Fibroblast of skin of scalp (primary cell): ENCODE measurements around the gene TAS2R19. TPM values are rescaled to one million over a fixed set of nuclear protein-coding genes. Genes with fewer than 3 reads are reported as not detected.
"Not testable (repeated sequence)": the region's sequence is repeated elsewhere in the genome, so short reads cannot be mapped to it uniquely, and the experiment has no call there.

ENCODE experiments used
- DNase-seq: peaks from one replicate; pipeline ENCODE4 v3.0.0-alpha.2; 2013
- polyA plus RNA-seq, 2 experiments: library from polyadenylated mRNA; unstranded; fragments of 120-200 nt; gene quantifications; one replicate each; pipeline ENCODE4 v1.2.1, GENCODE V29; 2013; ENCODE audit not compliant: insufficient read length in 2 of 2

Gene TAS2R19, protein sequence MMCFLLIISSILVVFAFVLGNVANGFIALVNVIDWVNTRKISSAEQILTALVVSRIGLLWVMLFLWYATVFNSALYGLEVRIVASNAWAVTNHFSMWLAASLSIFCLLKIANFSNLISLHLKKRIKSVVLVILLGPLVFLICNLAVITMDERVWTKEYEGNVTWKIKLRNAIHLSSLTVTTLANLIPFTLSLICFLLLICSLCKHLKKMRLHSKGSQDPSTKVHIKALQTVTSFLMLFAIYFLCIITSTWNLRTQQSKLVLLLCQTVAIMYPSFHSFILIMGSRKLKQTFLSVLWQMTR
- polyA plus RNA-seq (2013, experiment 1 of 2; ENCODE audit: insufficient read length): 0.45 TPM
- 0.41 TPM for polyA plus RNA-seq (2013, experiment 2 of 2; ENCODE audit: insufficient read length)

- no peak for DNase-seq
Measured at GRCh38 chr12:11022520-11022919, at the start of gene TAS2R19. Gene TAS2R19 (minus strand): TSS chr12:11022620. CDS start chr12:11022571, 49 bp downstream.

DNA sequence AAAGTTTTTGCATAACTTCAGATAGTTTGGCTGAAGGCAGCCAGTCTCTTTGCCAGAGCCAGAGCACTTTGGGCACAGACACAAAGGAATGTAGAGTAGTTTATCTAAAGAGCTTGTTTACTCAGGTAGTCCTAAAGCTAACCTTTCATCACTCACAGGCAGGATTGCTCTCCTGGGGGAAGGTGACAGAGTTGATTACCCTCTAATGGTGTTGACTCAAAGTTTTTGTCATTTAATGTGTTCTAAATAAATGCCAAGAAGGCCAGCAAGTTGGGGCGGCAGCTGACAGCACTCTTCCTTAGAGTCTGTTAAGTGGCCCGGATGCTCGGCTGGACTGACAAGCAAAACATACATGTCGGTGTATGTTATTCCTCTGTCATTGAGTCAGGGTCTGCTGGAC, 49.0 kb upstream of the TAS2R19 start:
- DNase-seq: no peak

DNA sequence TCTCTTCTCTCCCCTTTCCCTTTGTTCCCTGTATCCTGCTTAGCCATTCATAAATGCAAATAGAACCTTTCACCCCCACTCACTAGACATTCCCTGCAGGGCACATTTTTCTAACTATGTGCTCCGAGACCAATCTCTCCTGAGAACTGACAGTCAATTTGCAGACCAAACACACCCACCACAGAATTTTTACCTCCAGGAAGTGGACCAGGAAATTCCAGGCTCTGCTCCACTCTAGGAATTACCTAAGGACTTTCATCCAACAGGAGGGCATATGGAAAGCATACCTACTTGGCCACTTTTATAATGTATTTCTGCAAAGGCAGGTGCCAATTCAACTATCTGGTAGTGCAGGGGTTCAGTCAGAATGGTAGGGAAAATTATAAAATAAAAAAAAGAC, 48.6 kb upstream of the TAS2R19 start:
- no peak for DNase-seq

DNA sequence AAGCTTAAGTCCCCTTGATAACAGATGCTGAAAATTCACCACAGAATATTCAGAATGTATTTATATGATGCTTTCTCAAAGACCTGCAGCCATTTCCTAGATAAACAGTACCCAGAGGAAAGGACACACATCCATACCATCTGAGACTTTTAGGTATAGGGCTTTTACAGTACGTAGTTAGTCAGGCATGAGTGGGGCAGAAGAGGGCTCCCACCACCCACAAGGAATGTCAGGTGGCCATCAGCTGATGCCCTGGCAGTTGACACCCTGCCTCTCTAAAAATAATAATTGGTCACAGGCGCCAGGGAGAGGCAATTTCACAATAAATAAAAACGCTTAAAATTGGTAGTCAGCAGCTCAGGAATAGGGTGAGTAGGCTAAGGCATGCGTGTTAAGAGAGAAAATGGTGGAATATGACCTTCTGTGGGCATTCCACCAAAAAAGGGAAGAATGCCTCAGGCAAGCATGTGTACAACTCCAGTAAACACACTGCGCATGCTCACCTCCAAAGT, 47.5 kb upstream of the TAS2R19 start:
- DNase-seq: no peak

DNA sequence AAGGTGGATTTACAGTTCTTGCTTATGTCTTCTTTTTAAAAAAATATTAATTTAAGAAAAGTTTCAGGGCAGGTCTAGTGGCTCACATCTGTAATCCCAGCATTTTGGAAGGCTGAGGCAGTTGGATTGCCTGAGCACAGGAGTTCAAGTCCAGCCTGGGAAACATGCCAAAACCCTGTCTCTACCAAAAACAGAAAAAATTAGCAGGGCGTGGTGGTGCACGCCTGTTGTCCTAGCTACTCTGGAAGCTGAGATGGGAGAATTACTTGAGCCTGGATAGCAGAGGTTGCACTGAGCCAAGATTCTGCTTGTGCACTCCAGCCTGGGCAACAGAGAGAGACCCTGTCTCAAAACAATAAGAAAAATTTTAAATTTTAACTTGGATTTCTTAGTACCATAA, 45.1 kb upstream of the TAS2R19 start:
- peak; percentile 30 for DNase-seq

GRCh38 chr12:11062194-11062593, 39.8 kb upstream of the TAS2R19 start, which contains the start of gene TAS2R46:
Gene TAS2R46 (minus strand): TSS chr12:11062294. CDS start chr12:11062294, 0 bp downstream.
- not testable (repeated sequence) for DNase-seq

DNA sequence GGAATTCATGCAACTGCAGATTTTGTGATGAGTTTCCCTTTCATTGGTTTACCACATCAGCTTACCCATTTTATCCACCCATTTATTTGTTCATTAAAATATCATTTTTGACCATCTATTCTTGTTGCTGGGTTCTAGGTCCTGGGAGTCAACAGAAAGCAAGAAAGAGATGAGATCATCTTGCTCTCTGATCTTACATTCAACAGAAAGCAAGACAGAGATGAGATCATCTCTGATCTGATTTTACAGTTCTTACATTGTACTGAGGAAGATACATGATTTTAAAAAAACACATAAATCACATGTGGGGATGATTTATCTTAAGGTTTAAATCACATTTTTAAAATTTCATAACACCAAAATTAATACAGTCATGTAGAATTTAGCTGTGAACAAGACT, 37.4 kb upstream of the TAS2R19 start:
- peak; percentile 4 for DNase-seq

- no peak for DNase-seq
Measured at GRCh38 chr12:11059041-11059440, 36.6 kb upstream of the TAS2R19 start.

DNA sequence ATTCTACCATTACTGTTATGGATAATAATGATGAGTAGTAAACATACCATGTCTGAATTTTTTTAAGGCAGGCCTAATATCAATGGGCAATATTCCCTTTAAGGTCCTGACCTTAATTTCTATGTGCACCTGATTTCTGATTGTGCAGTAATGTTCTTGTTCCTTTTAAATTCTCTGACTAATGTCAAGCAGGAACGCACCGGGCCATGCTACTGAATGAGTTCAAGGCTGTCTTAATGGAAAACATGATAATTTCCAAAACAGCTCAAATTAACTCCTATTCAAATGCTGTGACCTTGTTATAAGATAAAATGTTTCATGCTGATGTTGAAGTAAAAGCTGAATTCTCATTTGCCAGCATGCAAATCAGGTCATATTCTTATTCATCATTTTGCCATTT, 32.9 kb upstream of the TAS2R19 start:
- DNase-seq: no peak

DNA sequence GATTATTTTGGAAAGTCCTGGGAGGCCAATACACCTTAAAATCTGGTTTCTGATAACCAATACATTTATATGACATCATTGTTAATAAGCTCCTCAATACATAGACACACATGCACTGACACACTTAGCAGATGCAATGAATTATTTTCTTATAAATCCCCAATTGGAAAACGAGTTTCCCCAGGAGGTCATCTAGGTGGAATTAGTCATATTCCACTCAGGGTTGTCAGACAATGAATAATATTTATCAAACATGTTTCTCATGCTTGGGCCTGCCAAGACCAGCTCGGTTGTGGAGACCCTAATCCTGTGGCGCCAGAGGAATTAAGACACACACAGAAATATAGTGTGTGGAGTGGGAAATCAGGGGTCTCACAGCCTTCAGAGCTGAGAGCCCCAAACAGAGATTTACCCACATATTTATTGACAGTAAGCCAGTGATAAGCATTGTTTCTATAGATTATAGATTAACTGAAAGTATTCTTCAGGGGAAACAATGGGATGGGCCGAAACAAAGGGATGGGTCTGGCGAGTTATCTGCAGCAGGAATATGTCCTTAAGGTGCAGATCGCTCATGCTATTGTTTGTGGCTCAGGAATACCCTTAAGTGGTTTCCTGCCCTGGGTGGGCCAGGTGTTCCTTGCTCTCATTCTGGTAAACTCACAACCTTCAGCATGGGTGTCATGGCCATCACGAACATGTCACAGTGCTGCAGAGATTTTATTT, 27.5 kb upstream of the TAS2R19 start:
- not testable (repeated sequence) for DNase-seq

DNA sequence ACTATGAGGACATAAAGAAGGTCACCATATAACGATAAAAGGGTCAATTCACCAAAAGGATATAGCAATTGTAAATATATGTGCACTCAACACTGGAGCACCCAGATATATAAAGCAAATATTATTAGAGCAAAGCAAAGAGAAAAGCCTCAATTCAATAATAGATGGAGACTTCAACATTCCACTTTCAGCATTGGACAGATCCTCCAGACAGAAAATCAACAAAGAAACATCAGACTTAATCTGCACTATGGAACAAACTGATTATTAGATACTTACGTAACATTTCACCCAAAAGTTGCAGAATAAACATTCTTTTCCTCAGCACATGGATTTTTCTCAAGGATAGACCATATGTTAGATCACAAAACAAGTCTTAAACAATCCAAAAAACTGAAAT, 18.9 kb upstream of the TAS2R19 start:
- not testable (repeated sequence) for DNase-seq

GRCh38 chr12:11040162-11040561, 17.7 kb upstream of the TAS2R19 start:
- DNase-seq: no peak

DNA sequence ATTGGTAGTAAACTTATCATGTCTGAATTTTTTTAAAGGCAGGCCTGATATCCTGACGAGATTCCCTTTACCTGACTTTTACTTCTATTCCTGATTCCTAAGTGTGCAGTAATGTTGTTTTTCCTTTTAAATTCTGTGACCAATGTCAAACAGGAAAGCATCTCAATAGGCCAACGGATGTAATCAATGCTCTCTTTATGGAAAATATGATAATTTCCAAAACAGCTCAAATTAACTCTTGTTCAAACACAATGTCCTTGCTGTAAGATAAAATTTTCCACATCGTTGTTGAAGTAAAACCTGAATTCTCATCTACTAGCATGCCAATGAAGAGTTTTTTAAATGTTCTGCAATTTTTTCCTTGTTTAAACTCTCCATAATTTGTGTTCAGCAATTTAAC, 16.8 kb upstream of the TAS2R19 start:
- DNase-seq: no peak

- not testable (repeated sequence) for DNase-seq
Measured at GRCh38 chr12:11033959-11034358, 11.5 kb upstream of the TAS2R19 start.

DNA sequence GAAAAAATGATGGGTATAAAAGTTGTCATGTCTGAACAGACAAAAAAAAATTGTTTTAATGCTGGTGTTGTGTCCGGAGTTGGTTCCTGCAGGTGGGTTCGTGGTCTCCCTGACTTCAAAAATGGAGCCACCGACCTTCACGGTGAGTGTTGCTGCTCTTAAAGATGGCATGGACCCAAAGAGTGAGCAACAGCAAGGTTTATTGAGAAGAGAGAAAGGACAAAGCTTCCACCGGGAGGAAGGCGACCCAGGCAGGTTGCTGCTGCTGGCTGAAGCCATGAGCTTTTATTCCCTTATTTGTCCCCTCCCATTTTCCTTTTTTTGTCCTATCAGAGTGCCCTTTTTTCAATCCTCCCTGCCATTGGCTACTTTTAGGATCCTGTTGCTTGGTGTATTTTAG, 8.9 kb upstream of the TAS2R19 start, which contains the start of gene TAS2R31:
Gene TAS2R31, minus strand, starts transcription at position 101 of the 400 bp plus-strand sequence. Its CDS starts 72 bp downstream, at position 29.
- DNase-seq: no peak

DNA sequence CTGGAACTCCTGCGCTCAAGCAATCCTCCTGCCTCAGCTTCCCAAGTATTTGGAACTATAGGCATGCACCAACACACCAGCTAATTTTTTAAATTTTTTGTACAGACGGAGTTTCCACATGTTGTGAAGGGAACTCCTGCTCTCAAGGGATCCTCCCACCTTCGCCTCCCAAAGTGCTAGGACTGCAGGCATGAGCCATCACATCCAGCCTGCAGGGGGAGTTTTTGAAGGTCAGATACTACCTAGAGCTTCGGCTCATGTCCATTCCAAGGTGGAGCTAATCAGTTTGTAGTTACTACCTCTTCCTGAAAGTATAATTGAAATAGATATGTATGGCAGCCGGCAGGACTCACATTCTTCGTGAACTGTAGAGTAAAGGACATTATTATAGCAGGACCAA, 3.7 kb upstream of the TAS2R19 start:
- DNase-seq: no peak

GRCh38 chr12:11023387-11023786, 967 bp upstream of the TAS2R19 start:
- no peak for DNase-seq

GRCh38 chr12:11016937-11017336, 5.5 kb downstream of the TAS2R19 start:
- DNase-seq: no peak

GRCh38 chr12:11015775-11016430, 6.5 kb downstream of the TAS2R19 start:
- DNase-seq: no peak

DNA sequence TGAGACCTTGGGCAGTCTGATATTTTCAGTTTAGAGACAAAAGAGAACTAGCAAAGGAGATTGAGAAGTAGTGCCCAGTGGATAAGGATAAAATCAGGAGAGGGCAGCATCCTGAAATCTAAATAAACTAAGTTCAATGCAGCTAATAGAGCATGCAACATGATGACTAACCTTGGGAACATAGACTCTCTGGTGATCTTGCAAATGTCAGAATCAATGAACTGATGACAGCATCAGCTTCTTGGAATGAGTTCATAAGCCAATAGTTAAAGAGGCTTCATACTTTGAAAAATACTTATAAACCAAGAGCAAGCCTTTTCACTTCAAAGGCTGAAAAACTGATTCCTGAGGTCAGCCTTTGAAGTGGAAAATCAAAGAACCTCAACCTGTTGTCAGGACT, 8.2 kb downstream of the TAS2R19 start:
- DNase-seq: peak; percentile 2

GRCh38 chr12:11007608-11008007, 14.8 kb downstream of the TAS2R19 start:
- no peak for DNase-seq

DNA sequence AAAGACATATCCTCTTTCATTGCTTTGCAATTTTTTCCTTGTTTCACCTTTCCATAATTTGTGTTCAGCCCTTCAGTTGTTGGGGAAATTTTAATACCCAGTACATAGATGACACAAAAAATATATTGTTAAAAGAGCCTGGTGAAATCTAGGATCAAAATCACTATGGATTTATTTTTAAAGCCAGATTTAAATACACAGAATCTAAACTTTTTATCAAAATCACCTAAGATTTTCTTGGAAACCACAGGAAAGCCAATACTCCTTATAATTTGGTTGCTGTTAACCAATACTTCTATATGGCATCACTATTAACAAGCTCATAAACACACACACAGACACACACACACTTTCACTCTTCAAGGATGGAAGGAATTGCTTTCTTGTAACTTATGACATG, 24.2 kb downstream of the TAS2R19 start, which contains the start of gene TAS2R20:
Gene TAS2R20, minus strand, starts transcription at position 101 of the 400 bp plus-strand sequence. CDS start 429 bp downstream, outside the sequence.
- no peak for DNase-seq

DNA sequence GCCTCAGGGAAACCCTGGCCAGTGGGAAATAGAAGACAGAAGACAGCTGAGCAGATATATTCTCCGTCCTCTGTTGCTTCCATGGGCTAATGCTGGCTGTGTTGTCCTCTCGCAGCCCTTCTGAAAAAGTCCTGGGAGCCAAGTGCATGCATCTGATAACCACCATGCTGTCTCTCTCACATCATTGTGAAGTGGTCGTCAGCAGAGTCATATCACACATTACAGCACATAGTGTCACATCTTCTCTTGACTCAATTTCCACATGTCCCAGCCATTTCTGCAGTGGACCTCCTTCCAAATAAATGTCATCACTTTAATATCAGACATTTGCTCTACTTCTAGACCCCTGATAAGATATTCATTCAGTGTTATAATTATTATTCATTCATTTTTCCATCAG, 28.1 kb downstream of the TAS2R19 start:
- no peak for DNase-seq
